Anterior cingulate cortex (tissue), 58 donors: Measurements from ENCODE around the gene KBTBD3.
"Not testable (repeated sequence)": the region's sequence is repeated elsewhere in the genome, so short reads cannot be mapped to it uniquely, and the experiment has no call there.

Source experiments
- DNase-seq, 58 donors: peaks; one replicate each; lab custom pipeline; 2025; lab: John Stamatoyannopoulos, UW

The KBTBD3 gene

GRCh38 chr11:106012744-106013143, 64.4 kb downstream of the KBTBD3 start:
- peak in 23 of 58 donors; percentile 1 to 57 (median 11) for DNase-seq

- DNase-seq = no peak
These were observed 65.7 kb downstream of the KBTBD3 start for GRCh38 chr11:106011481-106011880.

GRCh38 chr11:106003094-106003493, 74.1 kb downstream of the KBTBD3 start:
- not testable (repeated sequence) for DNase-seq

- DNase-seq = no peak
These were observed 75.7 kb downstream of the KBTBD3 start for GRCh38 chr11:106001304-106002012.
